OCI-LY1 (cell line): ENCODE measurements around the gene LANCL3.

ENCODE experiments used
- H2AFZ ChIP-seq: fragments of 200-600 bp; sonication (generic), shearing (Covaris generic); 2 replicates; pipeline ENCODE4 v1.6.0; 2014; ENCODE audit warnings: antibody characterized with exemption, mild to moderate bottlenecking, low read length
- H3F3A ChIP-seq: fragments of 200-600 bp; sonication (generic), shearing (Covaris generic); 2 replicates; pipeline ENCODE4 v1.6.0; 2014; ENCODE audit warnings: mild to moderate bottlenecking, antibody characterized with exemption, low read length, moderate library complexity; ENCODE audit not compliant: insufficient read depth
- H3K27ac ChIP-seq: fragments of 200-600 bp; sonication (generic); 2 replicates; pipeline ENCODE4 v1.5.1; 2014; ENCODE audit warnings: low read length, mixed run types, mild to moderate bottlenecking, low read depth; ENCODE audit not compliant: poor library complexity, severe bottlenecking
- H3K27me3 ChIP-seq: fragments of 200-600 bp; sonication (generic); 2 replicates; pipeline ENCODE4 v1.6.0; 2014; ENCODE audit warnings: antibody characterized with exemption, mild to moderate bottlenecking, low read length, moderate library complexity; ENCODE audit not compliant: insufficient read depth
- H3K36me3 ChIP-seq: fragments of 200-600 bp; sonication (generic); 2 replicates; pipeline ENCODE4 v1.6.1; 2014; ENCODE audit warnings: mild to moderate bottlenecking, antibody characterized with exemption, low read length, moderate library complexity, mixed read lengths; ENCODE audit not compliant: insufficient read depth
- H3K4me1 ChIP-seq: fragments of 200-600 bp; sonication (generic); 2 replicates; pipeline ENCODE4 v1.5.1; 2014; ENCODE audit warnings: mild to moderate bottlenecking, low read length, moderate library complexity; ENCODE audit not compliant: insufficient read depth, severe bottlenecking
- H3K4me2 ChIP-seq: fragments of 200-600 bp; sonication (generic), shearing (Covaris generic); 2 replicates; pipeline ENCODE4 v1.6.1; 2014; ENCODE audit warnings: low read length
- H3K4me3 ChIP-seq: fragments of 200-600 bp; sonication (generic); 2 replicates; pipeline ENCODE4 v1.5.1; 2014; ENCODE audit warnings: low read length, low read depth, mild to moderate bottlenecking, mixed read lengths; ENCODE audit not compliant: poor library complexity, severe bottlenecking
- H3K79me2 ChIP-seq: fragments of 200-600 bp; shearing (Covaris generic); 2 replicates; pipeline ENCODE4 v1.6.1; 2016; ENCODE audit warnings: mixed run types, low read length, mixed read lengths; ENCODE audit not compliant: insufficient read depth
- H3K9ac ChIP-seq: fragments of 200-600 bp; sonication (generic), shearing (Covaris generic); 2 replicates; pipeline ENCODE4 v1.6.1; 2014; ENCODE audit warnings: mild to moderate bottlenecking, low read length, mixed read lengths
- H3K9me2 ChIP-seq: fragments of 200-600 bp; sonication (generic), shearing (Covaris generic); 2 replicates; pipeline ENCODE4 v1.6.1; 2014; ENCODE audit warnings: low read depth, mild to moderate bottlenecking, low read length, mixed read lengths
- H3K9me3 ChIP-seq: fragments of 200-600 bp; shearing (Covaris generic); 2 replicates; pipeline ENCODE4 v1.6.1; 2014; ENCODE audit warnings: low read length, mixed read lengths
- H4K20me1 ChIP-seq: fragments of 200-600 bp; sonication (generic), shearing (Covaris generic); 2 replicates; pipeline ENCODE4 v1.6.0; 2016; ENCODE audit warnings: mild to moderate bottlenecking, low read length; ENCODE audit not compliant: insufficient read depth
- EZH2 ChIP-seq: fragments of 200-600 bp; sonication (generic), shearing (Covaris generic); IDR thresholded peaks from 2 replicates; pipeline ENCODE4 v1.8.0; 2017; ENCODE audit warnings: borderline replicate concordance, mixed run types, mild to moderate bottlenecking, antibody characterized with exemption, low read length, moderate library complexity, mixed read lengths
- TF ChIP-seq, protein P1 (sequence below): fragments of 200-600 bp; sonication (generic), shearing (Covaris generic); IDR thresholded peaks from 2 replicates; pipeline ENCODE4 v1.5.1; 2017; ENCODE audit warnings: mild to moderate bottlenecking, antibody characterized with exemption, low read length, moderate library complexity, mixed read lengths

LANCL3 gene

DNA sequence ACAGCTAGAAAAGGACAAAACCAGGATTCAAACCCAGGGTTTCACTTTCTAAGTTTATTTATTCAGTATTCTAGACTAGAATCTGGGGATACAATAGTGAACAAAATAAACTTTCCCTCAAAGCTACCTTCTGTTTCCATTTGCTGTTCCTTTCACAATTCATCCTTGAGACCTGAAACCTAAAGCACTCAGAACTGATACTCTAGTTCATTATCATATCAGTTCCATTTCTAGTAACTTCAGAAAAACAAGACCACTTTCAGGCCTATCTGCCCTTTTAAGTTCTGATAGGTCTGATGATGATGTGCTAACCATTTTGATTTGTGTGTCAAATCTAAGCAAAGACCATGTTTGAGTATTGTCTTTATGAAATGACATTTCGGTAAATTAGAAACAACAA, 106.3 kb downstream of the LANCL3 start:
- Histone ChIP-seq H3K79me2 (no peaks in the 10 kb centered on the region), H3K27ac (no peak overlapping the region), H3K4me1 (no peaks in the 10 kb centered on the region), H3K9me3 (no peaks in the 10 kb centered on the region), H2AFZ (no peak overlapping the region), H3F3A (no peaks in the 10 kb centered on the region), H3K4me3 (no peak overlapping the region), H3K36me3 (no peaks in the 10 kb centered on the region), H3K9ac (no peak overlapping the region), H3K4me2 (no peak overlapping the region), H4K20me1 (no peaks in the 10 kb centered on the region), H3K9me2 (no peaks in the 10 kb centered on the region), H3K27me3 (no peaks in the 10 kb centered on the region)
- TF ChIP-seq, protein P1, sequence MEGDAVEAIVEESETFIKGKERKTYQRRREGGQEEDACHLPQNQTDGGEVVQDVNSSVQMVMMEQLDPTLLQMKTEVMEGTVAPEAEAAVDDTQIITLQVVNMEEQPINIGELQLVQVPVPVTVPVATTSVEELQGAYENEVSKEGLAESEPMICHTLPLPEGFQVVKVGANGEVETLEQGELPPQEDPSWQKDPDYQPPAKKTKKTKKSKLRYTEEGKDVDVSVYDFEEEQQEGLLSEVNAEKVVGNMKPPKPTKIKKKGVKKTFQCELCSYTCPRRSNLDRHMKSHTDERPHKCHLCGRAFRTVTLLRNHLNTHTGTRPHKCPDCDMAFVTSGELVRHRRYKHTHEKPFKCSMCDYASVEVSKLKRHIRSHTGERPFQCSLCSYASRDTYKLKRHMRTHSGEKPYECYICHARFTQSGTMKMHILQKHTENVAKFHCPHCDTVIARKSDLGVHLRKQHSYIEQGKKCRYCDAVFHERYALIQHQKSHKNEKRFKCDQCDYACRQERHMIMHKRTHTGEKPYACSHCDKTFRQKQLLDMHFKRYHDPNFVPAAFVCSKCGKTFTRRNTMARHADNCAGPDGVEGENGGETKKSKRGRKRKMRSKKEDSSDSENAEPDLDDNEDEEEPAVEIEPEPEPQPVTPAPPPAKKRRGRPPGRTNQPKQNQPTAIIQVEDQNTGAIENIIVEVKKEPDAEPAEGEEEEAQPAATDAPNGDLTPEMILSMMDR: no peak
- TF ChIP-seq EZH2: no peak

DNA sequence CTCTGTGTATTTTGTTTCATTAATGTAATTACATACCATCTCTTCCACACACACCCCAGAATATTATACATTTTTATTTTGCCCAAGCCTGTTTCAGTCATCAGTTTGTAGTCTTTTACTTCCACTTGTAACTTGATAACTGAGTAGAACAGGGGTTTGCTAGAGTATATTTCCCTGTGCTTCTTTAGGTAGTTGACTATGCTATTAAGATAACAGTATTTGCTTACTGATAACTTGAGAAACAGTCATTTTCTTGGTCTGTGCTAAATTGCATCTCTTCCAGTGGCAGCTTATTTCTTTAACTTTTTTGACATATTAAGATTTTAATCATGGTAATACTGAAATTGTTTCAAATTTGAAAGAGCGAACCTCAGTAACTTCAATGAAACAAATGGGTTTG, 107.1 kb downstream of the LANCL3 start:
- H3K36me3 ChIP-seq: no peaks in the 10 kb centered on the region
- no peaks in the 10 kb centered on the region for H3K4me1 ChIP-seq
- H3K9me3 ChIP-seq: no peaks in the 10 kb centered on the region
- no peak overlapping the region for H3K9ac ChIP-seq
- H3F3A ChIP-seq: no peaks in the 10 kb centered on the region
- no peak overlapping the region for H2AFZ ChIP-seq
- no peaks in the 10 kb centered on the region for H3K27me3 ChIP-seq
- no peak overlapping the region for H3K4me2 ChIP-seq
- H3K79me2 ChIP-seq: no peaks in the 10 kb centered on the region
- H3K27ac ChIP-seq: no peak overlapping the region
- H4K20me1 ChIP-seq: no peaks in the 10 kb centered on the region
- no peaks in the 10 kb centered on the region for H3K9me2 ChIP-seq
- H3K4me3 ChIP-seq: no peak overlapping the region
- TF ChIP-seq EZH2: no peak
- TF ChIP-seq, protein P1: no peak

DNA sequence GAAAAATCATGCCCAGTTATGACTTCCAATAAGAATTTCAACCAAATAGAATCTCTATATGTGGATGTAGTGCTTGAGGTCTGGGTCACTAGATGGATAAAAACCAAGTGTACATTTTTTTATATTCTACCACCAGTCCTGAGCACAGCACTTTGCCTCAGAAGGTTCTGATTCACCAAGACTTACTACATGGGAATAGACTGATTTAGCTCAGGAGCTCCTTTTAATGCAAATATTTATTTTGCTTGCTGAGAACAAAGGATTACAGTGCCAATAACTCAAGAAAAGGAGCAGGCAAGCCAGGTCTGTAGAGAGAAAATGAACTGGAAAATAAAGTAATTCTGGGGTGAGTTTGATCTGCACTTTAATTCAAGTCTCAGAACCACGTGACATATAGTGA, 107.8 kb downstream of the LANCL3 start:
- Histone ChIP-seq H4K20me1 (no peaks in the 10 kb centered on the region), H3K79me2 (no peaks in the 10 kb centered on the region), H3K27me3 (no peaks in the 10 kb centered on the region), H3K9me2 (no peaks in the 10 kb centered on the region), H3K27ac (no peak overlapping the region), H3K36me3 (no peaks in the 10 kb centered on the region), H2AFZ (no peak overlapping the region), H3K9me3 (no peaks in the 10 kb centered on the region), H3F3A (no peaks in the 10 kb centered on the region), H3K4me1 (no peaks in the 10 kb centered on the region), H3K4me2 (no peak overlapping the region), H3K9ac (no peak overlapping the region), H3K4me3 (no peak overlapping the region)
- TF ChIP-seq, protein P1: no peak
- no peak for TF ChIP-seq EZH2
